ENCODE results near the gene PGM5. TPM values are rescaled to one million over a fixed set of nuclear protein-coding genes. Genes with fewer than 3 reads are reported as not detected.

PGM5 gene
- total and polyA plus RNA-seq, 4 donors = 4.3 to 51.7 (median 12.0) TPM

DNA sequence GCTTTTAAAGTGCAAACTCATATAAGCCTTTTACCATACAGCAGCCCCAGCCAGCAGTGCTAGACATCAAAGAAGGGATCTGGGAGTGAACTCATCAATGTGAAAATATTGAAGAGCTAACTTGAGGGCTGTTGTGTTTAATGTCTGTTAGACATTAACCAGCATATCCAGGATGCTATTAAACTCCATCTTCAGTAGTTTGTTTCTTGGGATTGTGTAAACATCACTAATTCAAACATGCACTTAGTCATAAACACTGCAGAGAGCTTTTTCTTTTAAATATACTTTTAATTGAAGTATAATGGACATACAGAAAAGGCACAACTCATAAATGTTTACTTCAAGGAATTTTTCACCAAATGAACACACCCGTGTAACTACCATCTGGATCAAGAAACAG is 102.5 kb downstream of the PGM5 start:
- TF ChIP-seq, protein P1, sequence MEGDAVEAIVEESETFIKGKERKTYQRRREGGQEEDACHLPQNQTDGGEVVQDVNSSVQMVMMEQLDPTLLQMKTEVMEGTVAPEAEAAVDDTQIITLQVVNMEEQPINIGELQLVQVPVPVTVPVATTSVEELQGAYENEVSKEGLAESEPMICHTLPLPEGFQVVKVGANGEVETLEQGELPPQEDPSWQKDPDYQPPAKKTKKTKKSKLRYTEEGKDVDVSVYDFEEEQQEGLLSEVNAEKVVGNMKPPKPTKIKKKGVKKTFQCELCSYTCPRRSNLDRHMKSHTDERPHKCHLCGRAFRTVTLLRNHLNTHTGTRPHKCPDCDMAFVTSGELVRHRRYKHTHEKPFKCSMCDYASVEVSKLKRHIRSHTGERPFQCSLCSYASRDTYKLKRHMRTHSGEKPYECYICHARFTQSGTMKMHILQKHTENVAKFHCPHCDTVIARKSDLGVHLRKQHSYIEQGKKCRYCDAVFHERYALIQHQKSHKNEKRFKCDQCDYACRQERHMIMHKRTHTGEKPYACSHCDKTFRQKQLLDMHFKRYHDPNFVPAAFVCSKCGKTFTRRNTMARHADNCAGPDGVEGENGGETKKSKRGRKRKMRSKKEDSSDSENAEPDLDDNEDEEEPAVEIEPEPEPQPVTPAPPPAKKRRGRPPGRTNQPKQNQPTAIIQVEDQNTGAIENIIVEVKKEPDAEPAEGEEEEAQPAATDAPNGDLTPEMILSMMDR (IDR thresholded peaks at IDR 0.05; ENCODE audit: control extremely low read depth, extremely low read depth) = no peak
- no peak overlapping the region for H3K4me3 ChIP-seq
- no peaks in the 10 kb centered on the region for H3K36me3 ChIP-seq (ENCODE audit: control insufficient read depth in 4 of 4, insufficient read depth in 4 of 4, low read length in 4 of 4)
- peaks cover 4 to 32% (median 19%) of the 10 kb centered on the region in 5 donors for H3K4me1 ChIP-seq (ENCODE audit: control insufficient read depth in 5 of 5, insufficient read depth in 5 of 5, low read length in 5 of 5)
- no peak overlapping the region for H3K27ac ChIP-seq (ENCODE audit: low read depth in 1 of 2, low read length in 1 of 2)
- DNase-seq (no peak), ATAC-seq (ENCODE audit: insufficient read depth, low FRiP score) (no peak)
- no peaks in the 10 kb centered on the region for H3K27me3 ChIP-seq (ENCODE audit: control insufficient read depth in 3 of 3, insufficient read depth in 3 of 3, low read length in 2 of 3)
- peaks cover 0 to 1% (median 0%) of the 10 kb centered on the region in 4 donors for H3K9me3 ChIP-seq (ENCODE audit: control insufficient read depth in 4 of 4, insufficient read depth in 3 of 4, low read length in 3 of 4)
- 70 to 81% methylated on average over 1 of the region's 1 CpG for WGBS, 2 donors
- no peak overlapping the region for H3K9ac ChIP-seq (ENCODE audit: insufficient read depth in 1 of 2, low read length in 2 of 2)

DNA sequence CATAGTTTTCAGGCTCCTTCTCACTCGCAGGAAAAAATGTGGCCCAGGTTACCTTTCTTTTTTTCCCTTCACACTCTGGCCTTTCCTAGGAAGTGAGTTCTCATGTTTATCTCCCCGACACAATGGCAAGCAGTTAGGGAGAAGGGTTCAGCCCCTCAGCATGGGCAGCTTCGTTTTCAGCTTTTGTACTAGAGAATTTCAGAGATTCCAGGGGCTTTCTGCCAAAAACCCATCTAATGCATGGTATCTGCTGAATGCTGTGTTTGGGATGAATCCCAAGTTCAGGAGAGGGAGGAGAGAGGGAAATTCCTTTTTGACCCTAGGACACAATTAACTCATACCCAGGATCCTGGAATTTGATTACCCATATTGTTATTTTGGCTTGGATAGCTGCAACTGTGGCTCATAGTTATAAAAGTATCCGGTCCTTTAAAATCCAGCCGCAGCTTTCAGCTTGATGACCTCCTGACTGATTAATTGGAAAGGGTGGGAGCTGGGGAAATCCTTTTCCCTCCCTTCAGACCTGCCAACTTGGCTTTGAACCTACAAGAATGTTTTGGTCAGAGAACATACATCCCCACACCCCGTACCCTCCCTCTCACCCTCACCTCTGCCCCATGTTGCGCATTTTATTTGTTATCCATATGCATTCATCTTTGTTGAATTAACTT is 105.8 kb downstream of the PGM5 start:
- ATAC-seq (ENCODE audit: insufficient read depth, low FRiP score) = peak; percentile 39
- DNase-seq = peak; percentile 42 to 89 (median 80)
- WGBS, 2 donors = 51 to 74% methylated on average over 7 of the region's 7 CpGs
- Histone ChIP-seq H3K27ac (ENCODE audit: low read depth in 1 of 2, low read length in 1 of 2) (peak overlapping the region in 1 of 2 donors; percentile 48), H3K27me3 (ENCODE audit: control insufficient read depth in 3 of 3, insufficient read depth in 3 of 3, low read length in 2 of 3) (no peaks in the 10 kb centered on the region), H3K9me3 (ENCODE audit: control insufficient read depth in 4 of 4, insufficient read depth in 3 of 4, low read length in 3 of 4) (no peaks in the 10 kb centered on the region), H3K4me1 (ENCODE audit: control insufficient read depth in 5 of 5, insufficient read depth in 5 of 5, low read length in 5 of 5) (peaks cover 0 to 40% (median 16%) of the 10 kb centered on the region in 5 donors), H3K36me3 (ENCODE audit: control insufficient read depth in 4 of 4, insufficient read depth in 4 of 4, low read length in 4 of 4) (peaks cover 0 to 9% (median 3%) of the 10 kb centered on the region in 4 donors), H3K4me3 (no peak overlapping the region), H3K9ac (ENCODE audit: insufficient read depth in 1 of 2, low read length in 2 of 2) (peak overlapping the region in 1 of 2 donors; percentile 2)
- TF ChIP-seq, protein P1 (IDR thresholded peaks at IDR 0.05; ENCODE audit: control extremely low read depth, extremely low read depth) = no peak

DNA sequence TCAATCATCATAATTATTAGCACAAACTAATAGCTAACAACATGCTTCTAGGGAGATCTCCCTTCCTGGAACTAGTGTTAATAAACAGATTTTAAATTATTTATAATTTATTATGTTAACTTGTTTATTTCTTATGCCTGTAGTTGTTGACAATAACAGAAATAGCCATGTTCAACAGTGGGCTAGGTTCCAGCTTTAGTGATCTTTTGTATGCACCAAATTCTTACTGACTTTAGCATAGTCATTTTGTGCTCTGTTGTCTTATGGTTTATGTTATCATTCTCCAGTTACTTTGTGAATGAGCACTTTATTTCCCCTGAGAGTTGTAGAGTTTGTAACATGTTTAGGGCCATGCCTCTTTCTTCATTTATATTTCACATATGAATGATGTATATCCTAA is 113.7 kb downstream of the PGM5 start:
- Histone ChIP-seq H3K4me3 (no peak overlapping the region), H3K27me3 (ENCODE audit: control insufficient read depth in 3 of 3, insufficient read depth in 3 of 3, low read length in 2 of 3) (no peaks in the 10 kb centered on the region), H3K36me3 (ENCODE audit: control insufficient read depth in 4 of 4, insufficient read depth in 4 of 4, low read length in 4 of 4) (peaks cover 0 to 9% (median 3%) of the 10 kb centered on the region in 4 donors), H3K9me3 (ENCODE audit: control insufficient read depth in 4 of 4, insufficient read depth in 3 of 4, low read length in 3 of 4) (no peaks in the 10 kb centered on the region), H3K9ac (ENCODE audit: insufficient read depth in 1 of 2, low read length in 2 of 2) (no peak overlapping the region), H3K4me1 (ENCODE audit: control insufficient read depth in 5 of 5, insufficient read depth in 5 of 5, low read length in 5 of 5) (peaks cover 0 to 21% (median 0%) of the 10 kb centered on the region in 5 donors), H3K27ac (ENCODE audit: low read depth in 1 of 2, low read length in 1 of 2) (no peak overlapping the region)
- DNase-seq (peak in 2 of 3 donors; percentile 62 to 73), ATAC-seq (ENCODE audit: insufficient read depth, low FRiP score) (no peak)
- TF ChIP-seq, protein P1 (IDR thresholded peaks at IDR 0.05; ENCODE audit: control extremely low read depth, extremely low read depth) = no peak

All from lung (tissue), 12 donors.